HG03108 (cell line): ENCODE measurements around the gene CPED1.
"Not testable (repeated sequence)": the region's sequence is repeated elsewhere in the genome, so short reads cannot be mapped to it uniquely, and the experiment has no call there.

Experiments
- ATAC-seq: cut with Tn5 transposase; IDR thresholded peaks from one replicate; pipeline ENCODE4 v1.9.1; 2021; ENCODE audit warnings: moderate library complexity; ENCODE audit not compliant: unreplicated experiment

The CPED1 gene

DNA sequence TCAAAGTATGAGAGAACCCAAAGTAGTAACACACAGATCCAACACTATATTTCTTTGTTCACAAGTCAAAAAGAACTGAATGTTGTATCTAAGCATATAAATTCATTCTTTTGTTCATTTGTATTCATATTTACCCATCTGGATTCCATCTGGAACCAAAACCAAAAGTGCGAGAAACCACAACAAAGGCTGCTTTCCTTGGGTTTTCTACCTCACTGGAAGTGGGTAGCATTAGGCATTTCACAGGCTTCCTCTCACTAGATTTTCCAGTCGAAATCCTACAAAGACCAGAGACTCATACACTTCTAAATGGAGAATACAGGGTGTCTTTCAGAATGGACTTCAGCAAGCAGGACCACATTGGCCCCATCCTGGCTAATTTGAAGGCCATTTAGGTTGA is 230.5 kb downstream of the CPED1 start:
- ATAC-seq, result no peak

GRCh38 chr7:121221108-121221507 is 232.6 kb downstream of the CPED1 start:
- ATAC-seq, result not testable (repeated sequence)

DNA sequence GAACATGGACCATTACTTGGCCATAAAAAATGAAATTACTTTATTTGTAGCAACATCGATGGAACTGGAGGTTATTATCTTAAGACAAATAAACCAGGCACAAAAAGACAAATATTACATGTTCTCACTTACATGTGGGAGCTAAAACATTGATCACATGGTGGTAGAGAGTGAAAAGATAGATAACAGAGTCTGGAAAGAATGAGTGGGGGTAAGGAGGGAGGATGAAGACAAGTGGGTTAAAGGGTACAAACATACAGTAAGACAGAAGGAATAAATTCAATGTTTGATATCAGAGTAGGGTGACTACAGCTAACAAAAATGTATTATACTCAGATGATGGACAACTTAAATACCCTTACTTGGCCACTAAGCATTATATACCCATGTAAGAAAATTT is 240.3 kb downstream of the CPED1 start:
- ATAC-seq, result no peak

GRCh38 chr7:121235201-121235600 is 246.7 kb downstream of the CPED1 start:
- no peak for ATAC-seq

DNA sequence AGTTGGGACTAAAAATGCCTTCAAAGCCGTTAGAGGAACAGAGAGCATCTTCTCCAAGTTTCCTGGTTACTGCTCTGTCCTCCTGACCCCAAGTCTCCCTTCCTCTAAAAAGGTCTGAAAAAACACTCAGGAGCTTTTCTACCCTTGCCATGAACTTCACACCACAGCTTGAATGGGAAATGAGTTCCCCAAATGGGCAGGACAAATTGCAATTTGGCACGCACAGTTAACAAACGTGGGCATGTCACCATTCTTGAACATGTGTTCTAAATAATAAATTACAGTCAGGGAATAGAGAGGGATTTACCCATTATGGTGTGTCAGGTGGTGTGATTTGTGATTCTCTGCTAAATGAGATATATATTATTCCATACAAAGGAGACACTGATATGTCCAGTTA is 249.1 kb downstream of the CPED1 start:
- no peak for ATAC-seq

- no peak for ATAC-seq
These were observed 255.8 kb downstream of the CPED1 start for GRCh38 chr7:121244120-121244870.

DNA sequence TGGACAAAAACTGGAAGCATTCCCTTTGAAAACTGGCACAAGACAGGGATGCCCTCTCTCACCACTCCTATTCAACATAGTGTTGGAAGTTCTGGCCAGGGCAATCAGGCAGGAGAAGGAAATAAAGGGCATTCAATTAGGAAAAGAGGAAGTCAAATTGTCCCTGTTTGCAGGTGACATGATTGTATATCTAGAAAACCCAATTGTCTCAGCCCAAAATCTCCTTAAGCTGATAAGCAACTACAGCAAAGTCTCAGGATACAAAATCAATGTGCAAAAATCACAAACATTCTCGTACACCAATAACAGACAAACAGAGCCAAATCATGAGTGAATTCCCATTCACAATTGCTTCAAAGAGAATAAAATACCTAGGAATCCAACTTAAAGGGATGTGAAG is 262.9 kb downstream of the CPED1 start:
- ATAC-seq, result not testable (repeated sequence)

DNA sequence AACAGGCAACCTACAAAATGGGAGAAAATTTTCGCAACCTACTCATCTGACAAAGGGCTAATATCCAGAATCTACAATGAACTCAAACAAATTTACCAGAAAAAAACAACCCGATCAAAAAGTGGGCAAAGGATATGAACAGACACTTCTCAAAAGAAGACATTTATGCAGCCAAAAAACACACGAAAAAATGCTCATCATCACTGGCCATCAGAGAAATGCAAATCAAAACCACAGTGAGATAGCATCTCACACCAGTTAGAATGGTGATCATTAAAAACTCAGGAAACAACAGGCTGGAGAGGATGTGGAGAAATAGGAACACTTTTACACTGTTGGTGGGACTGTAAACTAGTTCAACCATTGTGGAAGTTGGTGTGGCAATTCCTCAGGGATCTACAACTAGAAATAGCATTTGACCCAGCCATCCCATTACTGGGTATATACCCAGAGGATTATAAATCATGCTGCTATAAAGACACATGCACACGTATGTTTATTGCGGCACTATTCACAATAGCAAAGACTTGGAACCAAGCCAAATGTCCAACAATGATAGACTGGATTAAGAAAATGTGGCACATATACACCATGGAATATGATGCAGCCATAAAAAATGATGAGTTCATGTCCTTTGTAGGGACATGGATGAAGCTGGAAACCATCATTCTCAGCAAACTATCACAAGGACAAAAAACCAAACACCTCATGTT is 264.2 kb downstream of the CPED1 start:
- ATAC-seq, result not testable (repeated sequence)

GRCh38 chr7:121259826-121260225 is 271.3 kb downstream of the CPED1 start:
- ATAC-seq, result no peak

DNA sequence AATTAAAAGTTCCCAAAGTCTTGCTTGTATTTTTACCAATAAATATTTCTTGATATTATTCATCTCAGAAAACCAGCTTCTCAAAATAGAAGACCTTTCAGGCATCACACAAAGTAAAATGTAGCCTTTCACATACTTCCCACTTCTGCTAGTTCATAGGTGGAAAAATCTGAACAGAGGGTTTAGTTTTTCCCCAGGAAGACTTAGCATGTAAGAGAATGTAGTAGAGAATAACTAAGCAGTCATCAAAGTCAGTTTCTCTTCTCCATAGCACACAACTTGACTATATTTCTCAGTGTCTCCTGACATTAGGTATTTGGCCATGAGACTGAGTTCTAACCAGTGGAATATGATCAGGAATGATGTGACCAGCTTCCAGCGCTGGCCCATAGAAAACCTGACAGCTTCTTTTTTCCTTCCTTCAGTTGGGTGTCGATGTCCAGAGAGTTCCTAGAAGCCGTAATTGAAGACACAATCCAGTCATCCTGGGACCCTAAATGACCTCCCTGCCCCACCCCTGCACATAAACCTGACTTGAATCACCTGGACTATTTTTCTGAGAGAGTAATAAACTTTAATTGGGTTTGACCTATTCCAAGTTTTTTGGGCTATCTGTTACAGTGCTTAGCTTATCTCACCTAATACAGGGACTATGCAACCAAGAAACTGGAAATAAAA is 272.8 kb downstream of the CPED1 start:
- no peak for ATAC-seq

- ATAC-seq, result no peak
These were observed 273.7 kb downstream of the CPED1 start for GRCh38 chr7:121262221-121262620.

- ATAC-seq, result no peak
These were observed 274.5 kb downstream of the CPED1 start for GRCh38 chr7:121262969-121263368.

DNA sequence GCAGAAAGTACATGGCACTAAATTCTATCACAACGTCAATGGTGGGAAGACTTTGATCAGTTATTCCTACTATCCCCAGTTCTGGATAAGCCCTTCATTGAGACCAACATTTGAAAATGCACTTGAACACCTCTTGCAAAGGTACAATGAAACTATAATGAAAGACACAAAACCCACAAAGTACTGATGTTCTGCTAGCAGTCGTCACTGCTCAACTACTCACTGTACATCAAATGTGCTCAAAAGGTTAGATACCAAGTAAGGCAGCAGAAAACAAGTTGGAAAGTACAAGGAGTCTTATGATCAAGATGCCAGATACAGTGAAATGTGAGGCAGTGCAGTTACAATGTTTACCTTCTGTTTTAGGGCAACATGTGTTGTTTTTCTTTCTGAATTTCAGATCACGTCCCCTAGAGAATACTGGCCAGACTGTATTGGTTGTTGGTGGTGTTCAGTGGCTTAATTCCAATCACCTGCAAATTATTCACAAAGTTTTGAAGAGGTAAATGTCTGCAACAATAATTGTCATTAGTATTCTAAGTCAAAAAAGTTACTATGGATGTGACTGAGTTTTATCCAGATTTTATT is 277.9 kb downstream of the CPED1 start:
- ATAC-seq, result no peak

GRCh38 chr7:121267612-121268011 is 279.1 kb downstream of the CPED1 start:
- ATAC-seq, result no peak

- ATAC-seq, result no peak
These were observed 281.3 kb downstream of the CPED1 start for GRCh38 chr7:121269798-121270197.

DNA sequence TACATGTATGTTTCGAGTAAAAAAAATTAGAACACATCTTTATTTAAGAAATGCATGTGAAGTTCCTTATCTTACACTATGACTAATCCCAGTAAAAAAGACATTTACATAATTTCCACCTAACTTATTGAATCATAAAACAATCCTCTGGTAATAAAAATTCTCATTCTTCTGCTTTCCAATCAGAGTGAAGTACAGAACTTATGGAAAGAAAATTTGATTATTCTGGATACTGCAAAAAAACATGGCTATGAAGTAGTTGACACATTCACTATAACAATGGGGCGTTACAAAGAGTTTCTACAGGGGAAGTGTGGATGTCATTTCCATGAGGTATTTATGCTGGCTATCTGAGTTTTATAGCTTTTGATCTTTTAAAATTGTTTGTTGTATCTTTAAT is 282.6 kb downstream of the CPED1 start:
- ATAC-seq, result no peak

DNA sequence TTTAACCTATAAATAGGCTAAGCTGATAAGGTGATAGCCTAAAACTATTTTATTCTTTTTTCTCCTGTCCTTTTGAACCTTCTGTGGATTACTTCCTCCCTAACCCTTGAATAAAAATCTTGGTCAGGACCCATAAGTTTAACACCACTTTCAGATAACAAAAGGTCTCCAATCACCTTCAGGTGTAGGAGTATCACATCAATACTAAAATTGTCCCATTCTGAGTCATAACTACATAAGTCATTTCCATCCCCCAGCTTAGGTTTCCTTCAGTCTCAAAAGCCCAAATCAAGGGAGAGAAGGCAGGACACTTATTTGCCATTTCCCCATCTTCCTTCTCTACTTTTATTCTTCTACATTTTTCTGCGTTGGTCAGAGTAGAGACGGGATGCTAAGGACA is 283.4 kb downstream of the CPED1 start:
- no peak for ATAC-seq

DNA sequence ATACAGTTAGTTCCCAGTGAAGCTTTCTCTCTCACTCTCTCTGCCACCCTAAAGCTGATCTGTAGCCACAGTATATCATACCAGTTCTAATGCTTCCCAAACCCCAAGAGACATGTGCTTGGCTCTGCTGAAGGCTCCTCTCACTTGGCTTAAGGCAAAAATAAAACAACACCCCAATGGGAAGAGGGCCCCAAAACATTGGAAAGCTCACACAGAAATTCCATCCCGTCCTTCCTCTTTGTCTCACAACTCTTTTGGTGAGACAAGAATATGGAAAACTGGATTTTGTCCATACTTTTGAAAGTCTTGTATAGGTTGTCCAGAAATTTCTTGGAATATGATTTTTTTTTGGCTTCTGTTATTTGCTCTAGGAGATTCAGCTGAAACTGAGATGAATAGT is 284.2 kb downstream of the CPED1 start:
- ATAC-seq, result no peak

DNA sequence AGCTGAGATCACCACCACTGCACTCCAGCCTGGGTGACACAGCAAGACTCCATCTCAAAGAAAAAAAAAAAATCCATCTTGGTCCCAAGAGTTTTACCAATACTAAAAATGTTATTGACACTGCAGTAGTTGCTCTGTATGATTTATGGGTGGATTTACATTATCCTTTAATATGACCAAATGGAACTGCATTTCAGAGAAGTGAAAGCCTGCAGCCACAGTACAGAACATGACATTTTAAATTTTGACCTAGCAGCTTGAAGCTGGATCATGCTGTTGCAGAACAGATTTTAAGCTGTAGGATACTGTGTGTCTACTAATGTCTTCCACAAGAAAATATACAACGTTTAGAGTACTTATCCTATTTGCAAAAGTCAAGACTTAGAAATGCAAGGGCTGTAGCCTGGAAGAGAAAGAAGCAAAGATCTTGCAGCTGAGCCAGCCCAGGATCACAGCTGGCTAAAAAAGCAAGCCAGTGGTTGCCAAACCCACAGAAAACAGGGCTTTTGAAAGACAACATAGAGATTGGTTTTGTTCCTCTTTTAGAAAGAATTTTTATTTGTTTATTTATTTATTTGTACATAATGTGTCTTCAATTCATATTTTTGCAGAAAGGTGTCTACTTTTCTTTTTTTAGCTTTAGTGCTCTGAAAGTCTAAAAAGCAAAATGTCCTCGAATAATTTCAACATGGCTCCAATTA is 285.1 kb downstream of the CPED1 start:
- ATAC-seq, result no peak

GRCh38 chr7:121274467-121274866 is 286.0 kb downstream of the CPED1 start:
- ATAC-seq, result no peak

DNA sequence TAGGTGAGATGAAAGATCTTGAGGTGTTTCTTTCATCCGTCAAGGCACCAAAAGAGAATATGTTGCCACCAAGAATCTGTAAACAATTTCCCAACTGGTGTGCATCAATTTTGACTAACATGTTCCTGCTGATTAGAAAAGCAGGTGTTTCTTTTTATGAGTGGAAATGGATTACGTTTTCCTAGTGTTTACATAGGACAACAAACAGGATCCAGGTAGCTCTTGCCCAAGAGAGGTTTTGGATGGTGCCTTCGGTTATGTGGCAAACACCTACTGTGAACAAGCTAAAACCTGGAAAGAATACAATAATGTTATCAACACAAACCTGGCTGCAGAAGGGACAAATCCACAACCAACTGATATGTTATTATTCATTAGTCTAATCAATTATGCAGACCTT is 286.7 kb downstream of the CPED1 start:
- no peak for ATAC-seq
